Tibial nerve (tissue), 4 donors: ENCODE data around the gene CLDN1. TPM values are rescaled to one million over a fixed set of nuclear protein-coding genes. Genes with fewer than 3 reads are reported as not detected.
A peak's percentile ranks its signal among the peaks of the same experiment; 100 is the strongest.

ENCODE experiments used
- DNase-seq, 2 donors: peaks; one replicate each; pipeline ENCODE4 v3.0.0-alpha.2; 2019; ENCODE audit warnings: low spot score in 2 of 2
- H3K27ac ChIP-seq, 4 donors: fragments of 200-600 bp; sonication (generic) in 3 of 4; one replicate each; pipeline ENCODE4 v1.5.1; 2017 to 2019; ENCODE audit warnings: mild to moderate bottlenecking in 1 of 4
- H3K27me3 ChIP-seq, 2 donors: fragments of 200-600 bp; sonication (generic) in 1 of 2; one replicate each; pipeline versions ENCODE4 v1.5.1 to v1.6.0; 2017 to 2019
- H3K36me3 ChIP-seq, 3 donors: fragments of 200-600 bp; sonication (generic); one replicate each; pipeline ENCODE4 v1.5.1; 2018 to 2019
- H3K4me1 ChIP-seq, 4 donors: fragments of 200-600 bp; sonication (generic) in 3 of 4; one replicate each; pipeline ENCODE4 v1.5.1; 2017 to 2019
- H3K4me3 ChIP-seq, 4 donors: fragments of 200-600 bp; sonication (generic) in 3 of 4; one replicate each; pipeline ENCODE4 v1.5.1; 2017 to 2019; ENCODE audit warnings: mild to moderate bottlenecking in 1 of 4, moderate library complexity in 1 of 4
- H3K9me3 ChIP-seq, 4 donors: fragments of 200-600 bp; sonication (generic) in 3 of 4; one replicate each; pipeline ENCODE4 v1.5.1; 2017 to 2019
- CTCF ChIP-seq, 5 experiments: fragments of 200-600 bp in 3 of 5; fragments of 450-650 bp in 2 of 5; sonication (generic) in 3 of 5; IDR thresholded peaks; one replicate each; pipeline ENCODE4 v1.5.1; 2016 to 2019; ENCODE audit warnings: antibody characterized with exemption in 5 of 5, mild to moderate bottlenecking in 3 of 5, moderate library complexity in 2 of 5
- EP300 ChIP-seq, 2 donors: sonication (generic); formaldehyde crosslinking; IDR thresholded peaks; one replicate each; pipeline ENCODE4 v1.6.1; 2017; ENCODE audit warnings: antibody characterized with exemption in 2 of 2, mild to moderate bottlenecking in 1 of 2
- POLR2A ChIP-seq, 2 donors: fragments of 450-650 bp; IDR thresholded peaks; one replicate each; pipeline ENCODE4 v1.6.1; 2017; ENCODE audit warnings: antibody characterized with exemption in 2 of 2, mild to moderate bottlenecking in 2 of 2, moderate library complexity in 2 of 2
- WGBS, 2 donors: methylation state at CpG; one replicate each; pipeline ENCODE4 v1.1.5; 2018; 5-methylcytosine and 5-hydroxymethylcytosine counted together
- total RNA-seq, 4 donors: library from RNA; depleted of rRNA; stranded (reverse); fragments of >200 nt; gene quantifications; one replicate each; pipeline ENCODE4 v1.1.0, GENCODE V29; 2016

Gene CLDN1
- total RNA-seq, 4 donors from 2014 or later: 74.7 to 208 (median 133) TPM

- WGBS, 2 donors: 49 to 66% methylated on average over 2 of the region's 2 CpGs
- no peaks in the 10 kb centered on the region for H3K36me3 ChIP-seq
Measured at GRCh38 chr3:190289989-190290388, 32.3 kb downstream of the CLDN1 start.

GRCh38 chr3:190288836-190289235, 33.4 kb downstream of the CLDN1 start:
- no peak for TF ChIP-seq EP300 (IDR thresholded peaks at IDR 0.05)
- TF ChIP-seq CTCF (IDR thresholded peaks at IDR 0.05): no peak
- Histone ChIP-seq H3K36me3 (no peaks in the 10 kb centered on the region), H3K4me3 (no peak overlapping the region), H3K27me3 (no peaks in the 10 kb centered on the region), H3K9me3 (peaks cover 0 to 24% (median 0%) of the 10 kb centered on the region in 4 donors), H3K27ac (no peak overlapping the region), H3K4me1 (no peaks in the 10 kb centered on the region)
- 78 to 85% methylated on average over 2 of the region's 2 CpGs for WGBS, 2 donors
- no peak for DNase-seq

More at GRCh38 chr3:190289989-190290388, 32.3 kb downstream of the CLDN1 start:
- H3K4me1 ChIP-seq: no peaks in the 10 kb centered on the region
- no peak overlapping the region for H3K27ac ChIP-seq
- peaks cover 0 to 22% (median 0%) of the 10 kb centered on the region in 4 donors for H3K9me3 ChIP-seq
- H3K4me3 ChIP-seq: no peak overlapping the region
- TF ChIP-seq POLR2A (IDR thresholded peaks at IDR 0.05) (no peak), CTCF (IDR thresholded peaks at IDR 0.05) (no peak), EP300 (IDR thresholded peaks at IDR 0.05) (no peak)
- no peaks in the 10 kb centered on the region for H3K27me3 ChIP-seq
- no peak for DNase-seq

- Histone ChIP-seq H3K27me3 (no peaks in the 10 kb centered on the region), H3K9me3 (peaks cover 0 to 15% (median 0%) of the 10 kb centered on the region in 4 donors), H3K27ac (no peak overlapping the region), H3K36me3 (no peaks in the 10 kb centered on the region), H3K4me1 (peaks cover 0 to 11% (median 3%) of the 10 kb centered on the region in 4 donors), H3K4me3 (no peak overlapping the region)
- 79 to 91% methylated on average over 1 of the region's 1 CpG for WGBS, 2 donors
- TF ChIP-seq EP300 (IDR thresholded peaks at IDR 0.05): no peak
- no peak for DNase-seq
Measured at GRCh38 chr3:190286014-190286413, 36.2 kb downstream of the CLDN1 start.

- 49 to 59% methylated on average over 4 of the region's 4 CpGs for WGBS, 2 donors
- DNase-seq: no peak
- H3K9me3 ChIP-seq: peaks cover 0 to 13% (median 0%) of the 10 kb centered on the region in 4 donors
- no peak overlapping the region for H3K4me3 ChIP-seq
- peaks cover 0 to 19% (median 3%) of the 10 kb centered on the region in 4 donors for H3K4me1 ChIP-seq
- peak overlapping the region in 2 of 4 donors; percentile 30 to 71 for H3K27ac ChIP-seq
- no peaks in the 10 kb centered on the region for H3K36me3 ChIP-seq
- no peaks in the 10 kb centered on the region for H3K27me3 ChIP-seq
- TF ChIP-seq EP300 (IDR thresholded peaks at IDR 0.05) (peak in 1 of 2 donors; percentile 58), CTCF (IDR thresholded peaks at IDR 0.05) (no peak)
Measured at GRCh38 chr3:190281308-190282051, 40.8 kb downstream of the CLDN1 start.

- no peak overlapping the region for H3K27ac ChIP-seq
- no peak overlapping the region for H3K4me3 ChIP-seq
- no peaks in the 10 kb centered on the region for H3K36me3 ChIP-seq
- H3K4me1 ChIP-seq: peaks cover 0 to 19% (median 3%) of the 10 kb centered on the region in 4 donors
- H3K27me3 ChIP-seq: no peaks in the 10 kb centered on the region
- TF ChIP-seq EP300 (IDR thresholded peaks at IDR 0.05) (no peak), POLR2A (IDR thresholded peaks at IDR 0.05) (no peak), CTCF (IDR thresholded peaks at IDR 0.05) (no peak)
- DNase-seq: no peak
- H3K9me3 ChIP-seq: no peaks in the 10 kb centered on the region
Measured at GRCh38 chr3:190279690-190280089, 42.6 kb downstream of the CLDN1 start.
